ENCODE results near the gene SPEG.

The SPEG gene

GRCh38 chr2:219472629-219473187, 38.1 kb downstream of the SPEG start:
- peak overlapping the region; percentile 74 for H2AK5ac ChIP-seq (ENCODE audit: low read depth, low read length)
- no peak overlapping the region for H2BK12ac ChIP-seq (ENCODE audit: low read length)
- peaks cover 4 to 8% of the 10 kb centered on the region in 2 donors for H3K4me1 ChIP-seq (ENCODE audit: control insufficient read depth in 2 of 2, insufficient read depth in 1 of 2, low read depth in 1 of 2, low read length in 2 of 2)
- DNase-seq (ENCODE audit: low spot score) = no peak
- H3K27me3 ChIP-seq (ENCODE audit: control insufficient read depth in 3 of 3, insufficient read depth in 3 of 3, low read depth in 1 of 3, low read length in 3 of 3) = peaks cover 0 to 8% (median 0%) of the 10 kb centered on the region in 3 experiments
- H2BK120ac ChIP-seq (ENCODE audit: low read depth, low read length) = no peak overlapping the region
- H3K9me3 ChIP-seq (replicated peaks in 1 of 2; ENCODE audit: control insufficient read depth in 2 of 2, insufficient read depth in 1 of 2, low read depth in 1 of 2, low read length in 2 of 2) = peaks cover 0 to under 1% of the 10 kb centered on the region in 2 donors
- H3K23ac ChIP-seq (ENCODE audit: low read depth, low read length, poor library complexity) = peak overlapping the region; percentile 77
- peak overlapping the region; percentile 76 for H3K4ac ChIP-seq (ENCODE audit: low read length)
- no peaks in the 10 kb centered on the region for H3K36me3 ChIP-seq (replicated peaks in 1 of 2; ENCODE audit: control insufficient read depth in 2 of 2, insufficient read depth in 2 of 2, low read length in 2 of 2)
- no peak overlapping the region for H2BK5ac ChIP-seq (ENCODE audit: low read length)
- no peak overlapping the region for H3K27ac ChIP-seq (replicated peaks; ENCODE audit: low read length)
- H4K8ac ChIP-seq (ENCODE audit: low read depth, low read length) = no peak overlapping the region
- H3K4me2 ChIP-seq (ENCODE audit: insufficient read depth, low read length, poor library complexity, severe bottlenecking) = no peak overlapping the region
- H3K14ac ChIP-seq (ENCODE audit: low read length) = peak overlapping the region; percentile 50
- no peak overlapping the region for H2AFZ ChIP-seq (ENCODE audit: low read length)
- H3K9ac ChIP-seq (ENCODE audit: low read depth, low read length, poor library complexity) = peak overlapping the region; percentile 21
- H2BK15ac ChIP-seq (ENCODE audit: low read length) = peak overlapping the region; percentile 26
- no peak overlapping the region for H3K4me3 ChIP-seq (ENCODE audit: low read length in 2 of 2)
- peak overlapping the region; percentile 43 for H4K91ac ChIP-seq (ENCODE audit: low read depth, low read length, poor library complexity)
- H3K79me1 ChIP-seq (ENCODE audit: low read depth, low read length) = peaks cover 2% of the 10 kb centered on the region
- H3K18ac ChIP-seq (ENCODE audit: low read length) = peak overlapping the region; percentile 64
- no CpG with 5 or more reads among the region's 12 CpGs for WGBS, 2 donors (ENCODE audit: extremely low coverage in 2 of 2, insufficient read length in 2 of 2, insufficient replicate concordance in 1 of 2)

GRCh38 chr2:219473511-219473910, 38.9 kb downstream of the SPEG start:
- H3K4me2 ChIP-seq (ENCODE audit: insufficient read depth, low read length, poor library complexity, severe bottlenecking) = no peak overlapping the region
- no peak overlapping the region for H3K4me3 ChIP-seq (ENCODE audit: low read length in 2 of 2)
- H3K14ac ChIP-seq (ENCODE audit: low read length) = no peak overlapping the region
- peaks cover 4 to 8% of the 10 kb centered on the region in 2 donors for H3K4me1 ChIP-seq (ENCODE audit: control insufficient read depth in 2 of 2, insufficient read depth in 1 of 2, low read depth in 1 of 2, low read length in 2 of 2)
- H3K36me3 ChIP-seq (replicated peaks in 1 of 2; ENCODE audit: control insufficient read depth in 2 of 2, insufficient read depth in 2 of 2, low read length in 2 of 2) = no peaks in the 10 kb centered on the region
- H3K4ac ChIP-seq (ENCODE audit: low read length) = no peak overlapping the region
- H3K18ac ChIP-seq (ENCODE audit: low read length) = no peak overlapping the region
- H2AK5ac ChIP-seq (ENCODE audit: low read depth, low read length) = peak overlapping the region; percentile 74
- no peak overlapping the region for H2BK120ac ChIP-seq (ENCODE audit: low read depth, low read length)
- no peak overlapping the region for H3K27ac ChIP-seq (replicated peaks; ENCODE audit: low read length)
- H3K9me3 ChIP-seq (replicated peaks in 1 of 2; ENCODE audit: control insufficient read depth in 2 of 2, insufficient read depth in 1 of 2, low read depth in 1 of 2, low read length in 2 of 2) = peaks cover 0 to 2% of the 10 kb centered on the region in 2 donors
- H3K79me1 ChIP-seq (ENCODE audit: low read depth, low read length) = no peaks in the 10 kb centered on the region
- H2AFZ ChIP-seq (ENCODE audit: low read length) = no peak overlapping the region
- no CpG with 5 or more reads among the region's 18 CpGs for WGBS, 2 donors (ENCODE audit: extremely low coverage in 2 of 2, insufficient read length in 2 of 2, insufficient replicate concordance in 1 of 2)
- H3K23ac ChIP-seq (ENCODE audit: low read depth, low read length, poor library complexity) = peak overlapping the region; percentile 22
- no peak overlapping the region for H2BK5ac ChIP-seq (ENCODE audit: low read length)
- H4K91ac ChIP-seq (ENCODE audit: low read depth, low read length, poor library complexity) = no peak overlapping the region
- no peak overlapping the region for H2BK12ac ChIP-seq (ENCODE audit: low read length)
- no peak overlapping the region for H4K8ac ChIP-seq (ENCODE audit: low read depth, low read length)
- no peak for DNase-seq (ENCODE audit: low spot score)
- no peak overlapping the region for H2BK15ac ChIP-seq (ENCODE audit: low read length)
- H3K27me3 ChIP-seq (ENCODE audit: control insufficient read depth in 3 of 3, insufficient read depth in 3 of 3, low read depth in 1 of 3, low read length in 3 of 3) = peaks cover 0 to 8% (median 2%) of the 10 kb centered on the region in 3 experiments
- no peak overlapping the region for H3K9ac ChIP-seq (ENCODE audit: low read depth, low read length, poor library complexity)

- Histone ChIP-seq H3K79me1 (ENCODE audit: low read depth, low read length) (no peaks in the 10 kb centered on the region), H3K23ac (ENCODE audit: low read depth, low read length, poor library complexity) (no peak overlapping the region), H2AK5ac (ENCODE audit: low read depth, low read length) (no peak overlapping the region), H4K91ac (ENCODE audit: low read depth, low read length, poor library complexity) (no peak overlapping the region), H2BK15ac (ENCODE audit: low read length) (no peak overlapping the region), H2BK5ac (ENCODE audit: low read length) (no peak overlapping the region), H3K18ac (ENCODE audit: low read length) (no peak overlapping the region), H3K4me1 (ENCODE audit: control insufficient read depth in 2 of 2, insufficient read depth in 1 of 2, low read depth in 1 of 2, low read length in 2 of 2) (peaks cover 4 to 8% of the 10 kb centered on the region in 2 donors), H3K9me3 (replicated peaks in 1 of 2; ENCODE audit: control insufficient read depth in 2 of 2, insufficient read depth in 1 of 2, low read depth in 1 of 2, low read length in 2 of 2) (peaks cover 0 to 2% of the 10 kb centered on the region in 2 donors), H3K14ac (ENCODE audit: low read length) (no peak overlapping the region), H3K4ac (ENCODE audit: low read length) (no peak overlapping the region), H2AFZ (ENCODE audit: low read length) (no peak overlapping the region), H3K4me2 (ENCODE audit: insufficient read depth, low read length, poor library complexity, severe bottlenecking) (no peak overlapping the region), H2BK12ac (ENCODE audit: low read length) (no peak overlapping the region), H3K27me3 (ENCODE audit: control insufficient read depth in 3 of 3, insufficient read depth in 3 of 3, low read depth in 1 of 3, low read length in 3 of 3) (peaks cover 0 to 8% (median 8%) of the 10 kb centered on the region in 3 experiments), H2BK120ac (ENCODE audit: low read depth, low read length) (no peak overlapping the region), H4K8ac (ENCODE audit: low read depth, low read length) (no peak overlapping the region), H3K9ac (ENCODE audit: low read depth, low read length, poor library complexity) (no peak overlapping the region), H3K27ac (replicated peaks; ENCODE audit: low read length) (no peak overlapping the region), H3K4me3 (ENCODE audit: low read length in 2 of 2) (no peak overlapping the region), H3K36me3 (replicated peaks in 1 of 2; ENCODE audit: control insufficient read depth in 2 of 2, insufficient read depth in 2 of 2, low read length in 2 of 2) (no peaks in the 10 kb centered on the region)
- no peak for DNase-seq (ENCODE audit: low spot score)
- no CpG with 5 or more reads among the region's 11 CpGs for WGBS, 2 donors (ENCODE audit: extremely low coverage in 2 of 2, insufficient read length in 2 of 2, insufficient replicate concordance in 1 of 2)
Observed at GRCh38 chr2:219474285-219475060, 39.8 kb downstream of the SPEG start.

- H2BK120ac ChIP-seq (ENCODE audit: low read depth, low read length) = no peak overlapping the region
- no CpG with 5 or more reads among the region's 6 CpGs for WGBS, 2 donors (ENCODE audit: extremely low coverage in 2 of 2, insufficient read length in 2 of 2, insufficient replicate concordance in 1 of 2)
Observed at GRCh38 chr2:219475278-219475677, 40.6 kb downstream of the SPEG start.

More at GRCh38 chr2:219475278-219475677, 40.6 kb downstream of the SPEG start:
- Histone ChIP-seq H4K8ac (ENCODE audit: low read depth, low read length) (no peak overlapping the region), H2BK15ac (ENCODE audit: low read length) (no peak overlapping the region), H3K4me1 (ENCODE audit: control insufficient read depth in 2 of 2, insufficient read depth in 1 of 2, low read depth in 1 of 2, low read length in 2 of 2) (peaks cover 4 to 8% of the 10 kb centered on the region in 2 donors), H2BK5ac (ENCODE audit: low read length) (no peak overlapping the region), H3K4me3 (ENCODE audit: low read length in 2 of 2) (no peak overlapping the region), H3K9me3 (replicated peaks in 1 of 2; ENCODE audit: control insufficient read depth in 2 of 2, insufficient read depth in 1 of 2, low read depth in 1 of 2, low read length in 2 of 2) (peaks cover 0 to 2% of the 10 kb centered on the region in 2 donors), H2AFZ (ENCODE audit: low read length) (no peak overlapping the region), H3K23ac (ENCODE audit: low read depth, low read length, poor library complexity) (peak overlapping the region; percentile 44), H3K79me1 (ENCODE audit: low read depth, low read length) (no peaks in the 10 kb centered on the region), H3K27ac (replicated peaks; ENCODE audit: low read length) (no peak overlapping the region), H3K36me3 (replicated peaks in 1 of 2; ENCODE audit: control insufficient read depth in 2 of 2, insufficient read depth in 2 of 2, low read length in 2 of 2) (no peaks in the 10 kb centered on the region), H3K18ac (ENCODE audit: low read length) (no peak overlapping the region), H3K27me3 (ENCODE audit: control insufficient read depth in 3 of 3, insufficient read depth in 3 of 3, low read depth in 1 of 3, low read length in 3 of 3) (peaks cover 0 to 16% (median 9%) of the 10 kb centered on the region in 3 experiments), H3K9ac (ENCODE audit: low read depth, low read length, poor library complexity) (no peak overlapping the region), H3K4me2 (ENCODE audit: insufficient read depth, low read length, poor library complexity, severe bottlenecking) (no peak overlapping the region), H3K14ac (ENCODE audit: low read length) (no peak overlapping the region), H2AK5ac (ENCODE audit: low read depth, low read length) (no peak overlapping the region), H3K4ac (ENCODE audit: low read length) (no peak overlapping the region), H4K91ac (ENCODE audit: low read depth, low read length, poor library complexity) (no peak overlapping the region), H2BK12ac (ENCODE audit: low read length) (no peak overlapping the region)
- no peak for DNase-seq (ENCODE audit: low spot score)
